Measurements from ENCODE around the gene PLAA.

PLAA gene

GRCh38 chr9:26939955-26940711, 6.9 kb downstream of the PLAA start (continued):
- TF ChIP-seq ZSCAN23 (tag by site-specific recombination; IDR thresholded peaks at IDR 0.05) (no peak), ZNF610 (tag by site-specific recombination; IDR thresholded peaks at IDR 0.05; ENCODE audit: borderline replicate concordance) (no peak), ZNF692 (tag by site-specific recombination; IDR thresholded peaks at IDR 0.05) (no peak)

GRCh38 chr9:26937816-26938371, 9.1 kb downstream of the PLAA start:
- Histone ChIP-seq H3K4me1 (ENCODE audit: control insufficient read depth, insufficient read depth, low read length) (peaks cover 8% of the 10 kb centered on the region; the same call in 1 of the 2 replicates), H3K4me3 (ENCODE audit: low read depth, low read length) (no peak overlapping the region), H3K9me3 (ENCODE audit: control insufficient read depth, insufficient read depth, low read depth, low read length) (peaks cover 2% of the 10 kb centered on the region; the same call in 1 of the 2 replicates), H3K36me3 (ENCODE audit: control insufficient read depth in 2 of 2, insufficient read depth in 1 of 2, low read length in 2 of 2) (no peaks in the 10 kb centered on the region; a peak in 2 of 3 replicates), H3K27ac (ENCODE audit: extremely low read depth, low read depth, low read length) (no peak overlapping the region)
- ChIA-PET CTCF (no interaction called here), POLR2A (no interaction called here)
- TF ChIP-seq OVOL3 (tag by site-specific recombination; IDR thresholded peaks at IDR 0.05) (no peak), SALL2 (tag by site-specific recombination; IDR thresholded peaks at IDR 0.05; ENCODE audit: borderline replicate concordance) (no peak), TRIM28 (IDR thresholded peaks at IDR 0.05; ENCODE audit: borderline replicate concordance, low read length) (peak; percentile 71; the same call in 1 of the 2 replicates), ZNF768 (tag by site-specific recombination; IDR thresholded peaks at IDR 0.05) (no peak), OSR2 (tag by site-specific recombination; IDR thresholded peaks at IDR 0.05) (no peak), ZNF791 (tag by site-specific recombination; IDR thresholded peaks at IDR 0.05) (peak; percentile 94), ZEB2 (tag by site-specific recombination; IDR thresholded peaks at IDR 0.05) (no peak), ZNF114 (tag by site-specific recombination; IDR thresholded peaks at IDR 0.05) (no peak), SETDB1 (IDR thresholded peaks at IDR 0.05; ENCODE audit: insufficient read length, low read length) (peak; percentile 86), AEBP2 (tag by site-specific recombination; IDR thresholded peaks at IDR 0.05; ENCODE audit: borderline replicate concordance) (no peak), ZNF558 (tag by site-specific recombination; IDR thresholded peaks at IDR 0.05) (peak; percentile 99)

- H3K4me1 ChIP-seq (ENCODE audit: control insufficient read depth, insufficient read depth, low read length): peaks cover 8% of the 10 kb centered on the region; the same call in 1 of the 2 replicates
- CTCF ChIA-PET: interaction anchor here (0.9 kb wide), 2 partner anchors 10 to 15 kb away, joined by 3 read pairs; no protein-coding TSS in a partner anchor
- POLR2A ChIA-PET: interaction anchor here (2.5 kb wide), 1 partner anchor 11 kb away, joined by 8 read pairs; the partner anchor contains the start of gene PLAA
- no peak overlapping the region for H3K4me3 ChIP-seq (ENCODE audit: low read depth, low read length)
- peaks cover 2% of the 10 kb centered on the region; the same call in 1 of the 2 replicates for H3K9me3 ChIP-seq (ENCODE audit: control insufficient read depth, insufficient read depth, low read depth, low read length)
- H3K36me3 ChIP-seq (ENCODE audit: control insufficient read depth in 2 of 2, insufficient read depth in 1 of 2, low read length in 2 of 2): peaks cover 0 to 11% of the 10 kb centered on the region in 2 experiments
- no peak overlapping the region for H3K27ac ChIP-seq (ENCODE audit: extremely low read depth, low read depth, low read length)
- TF ChIP-seq ZNF76 (tag by site-specific recombination; IDR thresholded peaks at IDR 0.05; ENCODE audit: borderline replicate concordance, low read depth) (no peak), TCF7L2 (IDR thresholded peaks at IDR 0.05; ENCODE audit: borderline replicate concordance, low read depth, low read length) (peak; percentile 59; the same call in 1 of the 2 replicates), PRDM6 (tag by site-specific recombination; IDR thresholded peaks at IDR 0.05) (peak; percentile 20; the same call in 1 of the 2 replicates), ZNF704 (tag by site-specific recombination; IDR thresholded peaks at IDR 0.05) (no peak), ZNF280D (tag by site-specific recombination; IDR thresholded peaks at IDR 0.05) (no peak)
Observed at GRCh38 chr9:26935847-26936246, 11.2 kb downstream of the PLAA start.
